GM12878 (cell line): ENCODE data around the gene ZNF710. TPM values are rescaled to one million over a fixed set of nuclear protein-coding genes. Genes with fewer than 3 reads are reported as not detected.

ENCODE experiments used
- ATAC-seq: fragments of 200-7000 bp; cut with Tn5 transposase; 3 replicates; pipeline ENCODE4 v1.9.1; 2020; ENCODE audit warnings: mild to moderate bottlenecking, moderate library complexity
- BruUV-seq: library from RNA; stranded (reverse); fragments of 400-500 nt; replicated peaks from 2 replicates; lab custom pipeline; 2021; lab: Mats Ljungman, UMichigan
- CTCF ChIA-PET: fragments of 300-600 bp; sonication (Branson Sonifier 250); formaldehyde crosslinking; extraction: SDS; loops from one replicate; lab custom pipeline; 2021; ENCODE audit warnings: inconsistent platforms; lab: Yijun Ruan, JAX
- POLR2A ChIA-PET: fragments of 350-600 bp; formaldehyde crosslinking; extraction: SDS; loops from one replicate; lab custom pipeline; 2021; ENCODE audit warnings: inconsistent platforms; lab: Charles Lee
- RAD21 ChIA-PET: fragments of 300-600 bp; sonication (Branson Sonifier 250); formaldehyde crosslinking; loops from one replicate; lab custom pipeline; 2023; ENCODE audit warnings: antibody characterized with exemption; ENCODE audit not compliant: unreplicated experiment; lab: Charles Lee
- SMC1A ChIA-PET: fragments of 300-600 bp; sonication (Branson Sonifier 250); formaldehyde crosslinking; loops from one replicate; lab custom pipeline; 2023; ENCODE audit not compliant: unreplicated experiment, uncharacterized antibody; lab: Charles Lee
- DNase-seq: peaks from one replicate; pipeline ENCODE4 v3.0.0-alpha.2; 2011; ENCODE audit warnings: low read depth, low spot score
- FAIRE-seq: peaks from 3 replicates; lab custom pipeline; 2011; peaks lifted over from hg19 to GRCh38; lab: Jason Lieb, UNC
- H2AFZ ChIP-seq: 2 replicates; pipeline ENCODE4 v1.6.0; 2011; ENCODE audit warnings: low read depth, low read length, control low read depth; ENCODE audit not compliant: control insufficient read depth
- H3K27ac ChIP-seq: 2 replicates; pipeline ENCODE4 v1.5.1; 2011; ENCODE audit warnings: control low read depth; ENCODE audit not compliant: control insufficient read depth, insufficient read depth
- H3K27me3 ChIP-seq, 2 experiments: replicated peaks in 1 of 2; 2 replicates each; pipeline versions ENCODE4 v1.6.0 to v1.6.1; 2011; ENCODE audit warnings: low read length in 1 of 2; ENCODE audit not compliant: control insufficient read depth in 2 of 2, insufficient read depth in 2 of 2
- H3K36me3 ChIP-seq, 2 experiments: 2 replicates each; pipeline ENCODE4 v1.5.1; 2011; ENCODE audit warnings: low read length in 1 of 2; ENCODE audit not compliant: control insufficient read depth in 2 of 2, insufficient read depth in 2 of 2
- H3K4me1 ChIP-seq: 2 replicates; pipeline ENCODE4 v1.6.1; 2011; ENCODE audit warnings: mild to moderate bottlenecking, low read length, moderate library complexity, mixed read lengths; ENCODE audit not compliant: control insufficient read depth, insufficient read depth
- H3K4me2 ChIP-seq: 2 replicates; pipeline ENCODE4 v1.6.0; 2011; ENCODE audit warnings: control low read depth; ENCODE audit not compliant: control insufficient read depth, insufficient read depth
- H3K4me3 ChIP-seq: fragments of 200-600 bp; sonication (generic); 2 replicates; pipeline ENCODE4 v1.5.1; 2016
- H3K79me2 ChIP-seq: 2 replicates; pipeline ENCODE4 v1.6.0; 2011; ENCODE audit warnings: low read length; ENCODE audit not compliant: control insufficient read depth, insufficient read depth
- H3K9ac ChIP-seq: 2 replicates; pipeline ENCODE4 v1.8.0; 2011; ENCODE audit warnings: low read length, control low read depth, mixed read lengths; ENCODE audit not compliant: control insufficient read depth, insufficient read depth
- H3K9me3 ChIP-seq: replicated peaks from 3 replicates; pipeline ENCODE4 v1.5.1; 2011; ENCODE audit warnings: mild to moderate bottlenecking, low read length; ENCODE audit not compliant: control insufficient read depth, insufficient read depth
- H4K20me1 ChIP-seq: 2 replicates; pipeline ENCODE4 v1.6.0; 2011; ENCODE audit not compliant: control insufficient read depth, insufficient read depth
- CHD1 ChIP-seq: IDR thresholded peaks from 2 replicates; pipeline ENCODE4 v1.6.1; 2012; ENCODE audit warnings: low read depth, low read length, improper control_type of control experiment
- CHD4 ChIP-seq: fragments of 200-600 bp; sonication (generic); IDR thresholded peaks from 2 replicates; pipeline ENCODE4 v1.6.1; 2016; ENCODE audit warnings: mild to moderate bottlenecking
- EED ChIP-seq: sonication (generic); IDR thresholded peaks from 2 replicates; pipeline ENCODE4 v1.6.1; 2016; ENCODE audit warnings: antibody characterized with exemption, low read depth
- ESRRA ChIP-seq: IDR thresholded peaks from 2 replicates; pipeline ENCODE4 v1.6.1; 2012; ENCODE audit warnings: mild to moderate bottlenecking, low read length, improper control_type of control experiment
- JUND ChIP-seq: IDR thresholded peaks from 2 replicates; pipeline ENCODE4 v1.6.1; 2012; ENCODE audit warnings: low read depth, mild to moderate bottlenecking, low read length, improper control_type of control experiment, moderate library complexity
- NFIC ChIP-seq: IDR thresholded peaks from 2 replicates; pipeline ENCODE4 v1.6.1; 2012; ENCODE audit warnings: low read depth, mild to moderate bottlenecking, inconsistent platforms, low read length, moderate library complexity
- POLR2AphosphoS5 ChIP-seq: IDR thresholded peaks from 2 replicates; pipeline ENCODE4 v1.6.1; 2011; ENCODE audit warnings: mild to moderate bottlenecking, low read length, inconsistent platforms
- RUNX3 ChIP-seq: IDR thresholded peaks from 2 replicates; pipeline ENCODE4 v1.6.1; 2012; ENCODE audit warnings: low read length, inconsistent platforms
- STAT3 ChIP-seq: IDR thresholded peaks from 2 replicates; pipeline ENCODE4 v1.6.1; 2011; ENCODE audit warnings: low read depth, low read length, improper control_type of control experiment
- TAF1 ChIP-seq: IDR thresholded peaks from 2 replicates; pipeline ENCODE4 v1.6.1; 2011; ENCODE audit warnings: mild to moderate bottlenecking, low read depth, low read length, borderline replicate concordance
- ZNF24 ChIP-seq: fragments of 450-650 bp; IDR thresholded peaks from 2 replicates; pipeline ENCODE4 v1.6.1; 2017; ENCODE audit warnings: antibody characterized with exemption, mild to moderate bottlenecking
- ZNF384 ChIP-seq: IDR thresholded peaks from 2 replicates; pipeline ENCODE4 v1.6.1; 2012; ENCODE audit warnings: low read depth, mild to moderate bottlenecking, low read length, improper control_type of control experiment, borderline replicate concordance
- ZSCAN29 ChIP-seq: fragments of 450-650 bp; IDR thresholded peaks from 2 replicates; pipeline ENCODE4 v1.6.1; 2017; ENCODE audit warnings: mild to moderate bottlenecking, moderate library complexity
- ZZZ3 ChIP-seq: IDR thresholded peaks from 2 replicates; pipeline ENCODE4 v1.6.1; 2011; ENCODE audit warnings: low read depth; ENCODE audit not compliant: control insufficient read depth, insufficient read length
- WGBS: methylation state at CpG from one replicate; pipeline ENCODE4 v1.1.6; 2016; ENCODE audit warnings: low lambda C conversion rate; ENCODE audit not compliant: insufficient replicate concordance, insufficient coverage; ENCODE audit errors: missing lambda C conversion rate; 5-methylcytosine and 5-hydroxymethylcytosine counted together
- in situ Hi-C: fragments of 300-500 bp; cut with MboI; formaldehyde crosslinking; loops from 9 replicates; pipeline ENCODE4 v1.14.3; 2018; ENCODE audit warnings: mixed read lengths
- intact Hi-C: fragments of 100-400 bp; cut with micrococcal nuclease; formaldehyde crosslinking; loops from one replicate; pipeline ENCODE4 v1.14.2; 2022; ENCODE audit not compliant: unreplicated experiment
- polyA plus RNA-seq, 11 experiments: library from polyadenylated mRNA; depleted of rRNA in 4 of 11; unstranded in 6 of 11; stranded (reverse) in 5 of 11; fragments of >200 nt; fragmentation: Nextera tagmentation in 4 of 11; fragmentation: Illumina TruSeq in 1 of 11; extraction: Ambion mirVana in 4 of 11; extraction: Trizol in 1 of 11; gene quantifications; 1 replicate in 1 of 11; 2 replicates in 10 of 11; pipeline versions ENCODE4 v1.2.1 to v1.2.3, GENCODE V29; 2011 to 2016; ENCODE audit warnings: inconsistent platforms in 2 of 11, missing spikeins in 2 of 11, low read depth in 1 of 11
- total RNA-seq, 4 experiments: library from RNA; depleted of rRNA in 3 of 4; stranded (reverse); fragments of >200 nt in 3 of 4; fragmentation: Illumina TruSeq in 1 of 4; extraction: Trizol in 1 of 4; gene quantifications; 2 replicates each; pipeline versions ENCODE4 v1.2.1 to v1.2.3, GENCODE V29; 2013 to 2021
- TF ChIP-seq, protein P1 (sequence below): IDR thresholded peaks from 2 replicates; pipeline ENCODE4 v1.6.1; 2012; ENCODE audit warnings: low read depth, low read length, improper control_type of control experiment
- TF ChIP-seq, protein P2 (sequence below): fragments of 450-650 bp; IDR thresholded peaks from 2 replicates; pipeline ENCODE4 v1.6.1; 2017; ENCODE audit warnings: mild to moderate bottlenecking, moderate library complexity
- TF ChIP-seq, protein P3 (sequence below): IDR thresholded peaks from 2 replicates; pipeline ENCODE4 v1.6.1; 2011; ENCODE audit warnings: low read depth, mild to moderate bottlenecking, low read length, moderate library complexity, borderline replicate concordance; ENCODE audit errors: extremely low read depth

Gene ZNF710
- total and polyA plus RNA-seq, 10 of the 15 experiments (the other 5 are each of a cell fraction or from before 2014, with no cell fraction given), result 1.4 to 43.5 (median 9.8) TPM

DNA sequence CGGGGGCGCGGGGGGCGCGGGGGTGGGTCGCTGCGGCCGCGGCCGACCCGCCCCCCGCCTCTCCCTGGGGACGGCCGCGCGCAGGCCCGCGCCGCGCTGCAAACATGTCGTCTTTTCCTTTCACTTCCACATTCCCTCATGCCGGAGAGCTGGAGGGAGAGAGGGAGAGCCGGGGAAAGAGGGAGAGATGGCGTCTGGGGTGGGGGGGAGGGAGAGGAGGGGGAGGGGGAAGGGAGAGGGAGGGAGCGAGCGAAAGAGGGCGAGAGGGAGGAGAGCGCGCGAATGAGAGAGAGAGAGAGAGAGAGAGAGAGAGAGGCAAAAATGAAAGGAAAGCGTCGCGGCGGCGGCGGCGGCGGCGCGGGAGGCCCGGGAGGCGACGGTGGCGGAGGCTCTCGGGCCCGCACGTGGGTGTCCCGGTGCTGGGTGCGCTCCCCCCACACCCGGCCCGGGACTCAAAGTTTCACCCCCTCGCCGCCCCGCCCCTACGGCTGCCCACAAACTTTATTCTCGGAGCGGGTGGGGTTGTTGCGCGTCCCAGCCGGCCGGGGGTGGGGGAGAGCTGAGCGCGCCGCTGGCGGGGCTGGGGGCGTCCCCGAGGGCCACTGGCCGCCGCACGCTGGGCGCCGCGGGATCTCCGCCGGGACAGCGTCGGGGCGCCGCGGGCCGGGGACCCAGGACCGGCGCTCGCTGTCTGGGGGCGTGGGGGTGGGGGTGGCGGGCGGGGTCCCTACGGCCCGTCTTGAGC lies 731 bp downstream of the ZNF710 start:
- ATAC-seq (peak; percentile 40), DNase-seq (no peak), FAIRE-seq (no peak)
- RAD21 ChIA-PET, result interaction anchor here (1.2 to 4.1 kb wide), 5 partner anchors 12 to 108 kb away, joined by 3 to 39 read pairs (median 6); partner anchors contain the start of gene AP3S2
- no peaks in the 10 kb centered on the region for H4K20me1 ChIP-seq
- peaks cover 48% of the 10 kb centered on the region for H3K79me2 ChIP-seq
- in situ Hi-C loops (no loop called here), intact Hi-C loops (loop anchor here (2.0 to 5.0 kb wide), 3 partner anchors 37 to 95 kb away; no protein-coding TSS in a partner anchor)
- H3K9ac ChIP-seq, result peak overlapping the region; percentile 83; the same call in 1 of the 2 replicates
- 2% methylated on average over 18 of the region's 89 CpGs for WGBS
- no TSS peak for BruUV-seq
- no peak overlapping the region for H2AFZ ChIP-seq
- H3K36me3 ChIP-seq, result peaks cover 0 to 7% of the 10 kb centered on the region in 2 experiments; a peak in 1 of 4 replicates
- H3K9me3 ChIP-seq, result no peaks in the 10 kb centered on the region
- SMC1A ChIA-PET, result interaction anchor here (0.8 to 20.0 kb wide), 6 partner anchors 29 to 103 kb away, joined by 3 to 224 read pairs (median 8); no protein-coding TSS in a partner anchor
- H3K4me3 ChIP-seq, result peak overlapping the region; percentile 79
- POLR2A ChIA-PET, result interaction anchor here (1.0 to 4.1 kb wide), 4 partner anchors 16 to 933 kb away, joined by 3 to 56 read pairs (median 8); partner anchors contain the start of gene UNC45A
- CTCF ChIA-PET, result interaction anchor here (1.9 to 2.0 kb wide), 3 partner anchors 70 to 104 kb away, joined by 6 to 11 read pairs (median 6); no protein-coding TSS in a partner anchor
- H3K4me1 ChIP-seq, result peaks cover 25% of the 10 kb centered on the region
- H3K27me3 ChIP-seq, result no peaks in the 10 kb centered on the region
- H3K27ac ChIP-seq, result peak overlapping the region; percentile 85
- H3K4me2 ChIP-seq, result no peak overlapping the region; the same call in 1 of the 2 replicates
- TF ChIP-seq ZNF384 (no peak), ZNF24 (peak; percentile 69), NFIC (no peak), RUNX3 (peak; percentile 15; the same call in 1 of the 2 replicates), ESRRA (no peak), ZZZ3 (no peak), EED (no peak; the same call in 1 of the 2 replicates), POLR2AphosphoS5 (no peak), CHD1 (no peak), STAT3 (no peak), CHD4 (no peak), TAF1 (peak; percentile 6; the same call in 1 of the 2 replicates), JUND (no peak), ZSCAN29 (no peak)
- TF ChIP-seq, protein P1, sequence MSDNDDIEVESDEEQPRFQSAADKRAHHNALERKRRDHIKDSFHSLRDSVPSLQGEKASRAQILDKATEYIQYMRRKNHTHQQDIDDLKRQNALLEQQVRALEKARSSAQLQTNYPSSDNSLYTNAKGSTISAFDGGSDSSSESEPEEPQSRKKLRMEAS, result 0 out of 2 replicates have a peak, but pooled peaks have one; percentile 32
- TF ChIP-seq, protein P2, sequence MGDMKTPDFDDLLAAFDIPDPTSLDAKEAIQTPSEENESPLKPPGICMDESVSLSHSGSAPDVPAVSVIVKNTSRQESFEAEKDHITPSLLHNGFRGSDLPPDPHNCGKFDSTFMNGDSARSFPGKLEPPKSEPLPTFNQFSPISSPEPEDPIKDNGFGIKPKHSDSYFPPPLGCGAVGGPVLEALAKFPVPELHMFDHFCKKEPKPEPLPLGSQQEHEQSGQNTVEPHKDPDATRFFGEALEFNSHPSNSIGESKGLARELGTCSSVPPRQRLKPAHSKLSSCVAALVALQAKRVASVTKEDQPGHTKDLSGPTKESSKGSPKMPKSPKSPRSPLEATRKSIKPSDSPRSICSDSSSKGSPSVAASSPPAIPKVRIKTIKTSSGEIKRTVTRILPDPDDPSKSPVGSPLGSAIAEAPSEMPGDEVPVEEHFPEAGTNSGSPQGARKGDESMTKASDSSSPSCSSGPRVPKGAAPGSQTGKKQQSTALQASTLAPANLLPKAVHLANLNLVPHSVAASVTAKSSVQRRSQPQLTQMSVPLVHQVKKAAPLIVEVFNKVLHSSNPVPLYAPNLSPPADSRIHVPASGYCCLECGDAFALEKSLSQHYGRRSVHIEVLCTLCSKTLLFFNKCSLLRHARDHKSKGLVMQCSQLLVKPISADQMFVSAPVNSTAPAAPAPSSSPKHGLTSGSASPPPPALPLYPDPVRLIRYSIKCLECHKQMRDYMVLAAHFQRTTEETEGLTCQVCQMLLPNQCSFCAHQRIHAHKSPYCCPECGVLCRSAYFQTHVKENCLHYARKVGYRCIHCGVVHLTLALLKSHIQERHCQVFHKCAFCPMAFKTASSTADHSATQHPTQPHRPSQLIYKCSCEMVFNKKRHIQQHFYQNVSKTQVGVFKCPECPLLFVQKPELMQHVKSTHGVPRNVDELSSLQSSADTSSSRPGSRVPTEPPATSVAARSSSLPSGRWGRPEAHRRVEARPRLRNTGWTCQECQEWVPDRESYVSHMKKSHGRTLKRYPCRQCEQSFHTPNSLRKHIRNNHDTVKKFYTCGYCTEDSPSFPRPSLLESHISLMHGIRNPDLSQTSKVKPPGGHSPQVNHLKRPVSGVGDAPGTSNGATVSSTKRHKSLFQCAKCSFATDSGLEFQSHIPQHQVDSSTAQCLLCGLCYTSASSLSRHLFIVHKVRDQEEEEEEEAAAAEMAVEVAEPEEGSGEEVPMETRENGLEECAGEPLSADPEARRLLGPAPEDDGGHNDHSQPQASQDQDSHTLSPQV, result no peak
- TF ChIP-seq, protein P3, sequence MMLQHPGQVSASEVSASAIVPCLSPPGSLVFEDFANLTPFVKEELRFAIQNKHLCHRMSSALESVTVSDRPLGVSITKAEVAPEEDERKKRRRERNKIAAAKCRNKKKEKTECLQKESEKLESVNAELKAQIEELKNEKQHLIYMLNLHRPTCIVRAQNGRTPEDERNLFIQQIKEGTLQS, result no peak
